C4-2B (cell line): ENCODE results near the gene ITPKB.

Experiments used
- CTCF ChIP-seq: fragments of 450-650 bp; conservative IDR thresholded peaks from 2 replicates; pipeline ENCODE4 v1.5.1; 2017; ENCODE audit warnings: mild to moderate bottlenecking
- ZFX ChIP-seq: fragments of 450-650 bp; IDR thresholded peaks from 2 replicates; pipeline ENCODE4 v1.6.1; 2017

DNA sequence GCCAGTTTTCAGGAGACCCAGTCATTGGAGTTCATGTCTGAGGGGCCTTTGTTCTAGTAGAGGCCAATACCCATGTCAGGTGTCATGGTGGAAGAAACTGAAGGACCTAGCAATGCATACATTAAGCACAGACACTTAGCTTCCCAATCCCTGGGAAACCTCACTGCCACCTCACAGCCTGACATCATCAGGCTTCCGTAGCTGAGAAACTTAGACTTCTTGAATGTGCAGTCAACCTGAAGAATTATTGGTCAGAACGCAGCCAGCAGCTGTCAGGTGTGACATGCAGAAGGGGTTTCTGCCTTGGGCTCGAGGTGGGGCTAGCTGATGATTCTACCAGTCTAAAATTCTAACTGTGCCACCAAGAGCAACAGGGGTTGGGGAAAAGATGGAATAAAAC lies 1.9 kb upstream of the ITPKB start:
- TF ChIP-seq CTCF (no peak), ZFX (no peak)
